HPDE6-E6E7 (cell line): ENCODE measurements around the gene RRP8.

Experiments
- DNase-seq: peaks from one replicate; pipeline ENCODE4 v3.0.0; 2011; ENCODE audit warnings: missing footprints; ENCODE audit errors: extremely low spot score

RRP8 gene

GRCh38 chr11:6603287-6604080 lies at the start of gene RRP8, which contains the start of gene ILK:
Gene RRP8 (minus strand): TSS chr11:6603616. CDS start chr11:6603502, 114 bp downstream.
Gene ILK (plus strand): TSS chr11:6603774. CDS start chr11:6604272, 498 bp downstream.
- DNase-seq = peak; percentile 84

GRCh38 chr11:6653097-6653496 lies 49.7 kb upstream of the RRP8 start:
- no peak for DNase-seq

- no peak for DNase-seq
These were observed 48.8 kb upstream of the RRP8 start for GRCh38 chr11:6652182-6652581.

- no peak for DNase-seq
These were observed 47.6 kb upstream of the RRP8 start for GRCh38 chr11:6650980-6651379.

GRCh38 chr11:6650104-6650503 lies 46.7 kb upstream of the RRP8 start:
- no peak for DNase-seq

GRCh38 chr11:6648501-6648900 lies 45.1 kb upstream of the RRP8 start:
- DNase-seq = no peak

GRCh38 chr11:6647836-6648235 lies 44.4 kb upstream of the RRP8 start:
- no peak for DNase-seq

- no peak for DNase-seq
These were observed 43.7 kb upstream of the RRP8 start for GRCh38 chr11:6646918-6647679.

GRCh38 chr11:6646576-6646917 lies 43.1 kb upstream of the RRP8 start:
- no peak for DNase-seq

DNA sequence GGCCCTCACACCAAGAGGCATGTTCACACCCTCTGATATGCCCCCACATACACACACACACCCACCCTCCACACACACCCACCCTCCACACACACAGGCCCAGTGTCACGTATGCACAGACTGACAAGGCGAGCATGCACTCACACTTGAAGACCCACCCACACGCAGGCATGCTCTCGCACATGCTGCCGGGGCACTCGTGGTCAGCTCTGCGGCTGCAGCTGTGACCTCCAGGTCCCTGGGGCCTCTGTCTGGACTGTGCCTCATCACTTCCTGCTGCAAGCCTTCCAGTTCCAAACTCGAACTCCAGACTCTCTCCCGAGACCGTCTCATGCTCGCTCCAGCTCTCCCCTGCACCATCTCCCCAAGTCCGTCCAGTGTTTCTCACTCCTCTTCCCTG lies 42.7 kb upstream of the RRP8 start:
- DNase-seq = no peak

DNA sequence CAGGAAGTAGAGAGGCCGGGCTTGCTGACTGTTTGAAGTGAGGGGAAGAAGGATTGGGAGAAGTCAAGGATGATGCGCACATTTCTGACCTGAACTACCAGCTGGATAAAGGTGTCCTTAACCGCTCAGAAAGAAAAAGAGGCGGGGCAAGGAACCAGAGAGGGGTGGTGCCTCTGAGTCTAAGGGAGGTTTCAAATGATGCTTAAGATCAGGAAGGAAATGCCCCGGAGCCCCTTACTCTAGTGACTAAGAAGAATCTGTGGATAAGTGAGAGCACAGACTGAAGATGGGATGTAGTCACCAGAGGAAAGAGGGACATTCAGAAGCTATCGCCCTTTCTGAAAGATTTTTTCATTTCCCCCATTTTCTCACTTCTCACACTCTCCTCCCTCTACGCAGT lies 39.5 kb upstream of the RRP8 start:
- DNase-seq = no peak

DNA sequence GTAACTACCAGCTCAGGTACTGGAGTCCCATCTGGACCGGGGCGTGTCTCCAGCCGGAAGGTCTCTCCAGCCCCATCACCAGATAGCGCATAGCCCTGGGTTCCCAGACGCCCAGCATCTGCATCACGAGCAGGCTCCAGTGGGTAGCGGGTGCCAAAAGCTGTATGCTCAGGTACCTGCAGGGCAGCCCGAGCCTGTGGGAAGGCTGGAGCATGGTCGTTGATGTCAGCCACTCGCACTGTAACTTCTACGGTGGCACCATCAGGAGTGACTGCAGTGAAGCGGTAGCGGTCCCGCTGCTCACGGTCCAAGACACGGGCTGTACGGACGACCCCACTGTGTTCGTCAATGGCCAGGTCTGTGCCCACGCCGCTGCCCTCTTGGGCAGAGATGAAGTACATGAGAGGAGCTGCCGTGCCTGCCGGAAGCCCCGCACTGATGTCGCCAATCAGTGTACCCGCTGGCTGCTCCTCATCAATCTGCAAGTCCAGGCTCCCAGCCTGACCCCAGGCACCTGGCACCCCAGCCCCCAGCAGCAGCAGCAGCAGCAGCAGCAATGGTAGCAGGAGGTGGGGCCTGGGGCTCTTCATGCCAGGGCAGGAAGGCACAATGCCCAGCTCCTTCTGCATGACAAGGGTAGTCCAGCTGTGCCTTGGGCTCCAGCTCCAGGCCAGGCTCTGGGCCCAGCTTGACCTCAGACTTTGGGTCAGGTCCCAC lies 37.7 kb upstream of the RRP8 start:
- DNase-seq = no peak

- DNase-seq = no peak
These were observed 36.9 kb upstream of the RRP8 start for GRCh38 chr11:6640036-6640984.

GRCh38 chr11:6638429-6638828 lies 35.0 kb upstream of the RRP8 start:
- no peak for DNase-seq

DNA sequence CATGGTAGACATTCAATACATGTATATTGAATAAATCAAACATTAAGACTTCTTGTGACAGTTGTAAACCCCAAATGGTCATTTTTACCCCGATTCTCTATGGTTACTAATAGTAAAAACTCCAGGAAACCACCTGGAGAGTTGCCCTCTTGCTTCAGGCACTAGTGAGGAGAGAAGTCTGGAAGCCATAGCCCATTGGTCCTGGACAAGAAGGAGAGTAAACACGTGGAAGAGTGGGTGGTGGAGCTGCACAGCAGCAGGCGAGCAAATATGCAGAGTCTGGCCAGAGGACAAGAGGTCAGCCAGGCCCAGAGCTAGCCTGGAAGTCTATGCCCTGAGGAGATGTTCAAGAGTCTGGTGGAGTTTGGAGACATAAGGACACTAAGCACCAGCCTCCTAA lies 34.5 kb upstream of the RRP8 start:
- DNase-seq = no peak

DNA sequence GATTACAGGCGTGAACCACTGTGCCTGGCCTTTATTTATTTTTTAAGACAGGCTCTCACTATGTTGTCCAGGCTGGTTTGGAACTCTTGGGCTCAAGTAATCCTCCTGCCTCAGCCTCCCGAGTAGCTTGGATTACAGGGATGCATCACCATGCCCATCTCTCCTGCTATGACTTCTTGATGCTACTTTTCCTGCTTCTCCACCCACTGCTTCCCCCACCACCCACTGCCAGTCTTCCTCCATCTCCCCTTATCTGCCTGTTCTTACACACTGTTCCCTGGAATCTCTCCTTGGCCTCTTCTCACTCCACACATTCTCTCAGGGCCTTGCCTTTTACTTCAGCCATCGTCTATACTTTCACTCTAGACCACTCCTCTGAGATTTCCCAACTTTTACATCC lies 33.1 kb upstream of the RRP8 start:
- no peak for DNase-seq

- DNase-seq = no peak
These were observed 31.9 kb upstream of the RRP8 start for GRCh38 chr11:6635082-6635932.

DNA sequence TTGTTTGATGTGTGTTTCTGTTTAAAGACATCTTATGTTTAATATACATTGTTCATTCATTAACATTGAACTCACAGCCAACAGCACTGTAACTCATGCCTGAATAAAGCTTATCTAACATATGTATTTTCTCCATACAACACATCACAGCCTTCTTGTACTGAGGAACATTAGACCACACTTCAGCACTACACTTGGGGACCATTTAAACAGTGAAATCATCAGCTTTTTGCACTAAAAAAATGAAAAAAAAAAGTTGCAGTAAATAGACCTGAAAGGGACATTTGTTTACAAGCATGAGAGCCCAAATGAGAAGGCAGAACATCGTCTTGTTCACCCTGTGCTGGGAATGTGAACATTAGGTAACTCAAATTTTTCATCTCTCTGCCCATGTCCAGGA lies 31.1 kb upstream of the RRP8 start:
- DNase-seq = no peak

GRCh38 chr11:6633422-6634408 lies 30.3 kb upstream of the RRP8 start:
- no peak for DNase-seq
